MM.1S (cell line): ENCODE measurements around the gene RTN4RL1.

Experiments used
- DNase-seq: peaks from one replicate; pipeline ENCODE4 v3.0.0-alpha.2; 2015
- H2AFZ ChIP-seq: fragments of 300-600 bp; sonication (generic); 2 replicates; pipeline ENCODE4 v1.6.0; 2016; ENCODE audit warnings: antibody characterized with exemption, low read length
- H3F3A ChIP-seq: fragments of 300-600 bp; sonication (generic); 2 replicates; pipeline ENCODE4 v1.6.1; 2016; ENCODE audit warnings: mild to moderate bottlenecking, antibody characterized with exemption, low read length, moderate library complexity, mixed read lengths; ENCODE audit not compliant: insufficient read depth
- H3K27ac ChIP-seq: fragments of 300-600 bp; sonication (generic); 2 replicates; pipeline ENCODE4 v1.5.1; 2016; ENCODE audit warnings: mild to moderate bottlenecking, low read length
- H3K27me3 ChIP-seq: fragments of 300-600 bp; sonication (generic); replicated peaks from 2 replicates; pipeline ENCODE4 v1.6.0; 2016; ENCODE audit warnings: low read length; ENCODE audit not compliant: insufficient read depth
- H3K36me3 ChIP-seq: fragments of 300-600 bp; sonication (generic); replicated peaks from 2 replicates; pipeline ENCODE4 v1.6.1; 2016; ENCODE audit warnings: mild to moderate bottlenecking, low read length, mixed read lengths; ENCODE audit not compliant: insufficient read depth
- H3K4me1 ChIP-seq: fragments of 300-600 bp; sonication (generic); 2 replicates; pipeline ENCODE4 v1.6.1; 2016; ENCODE audit warnings: low read length, mixed read lengths
- H3K4me2 ChIP-seq: fragments of 300-600 bp; sonication (generic); 2 replicates; pipeline ENCODE4 v1.6.0; 2016; ENCODE audit warnings: low read depth, low read length
- H3K4me3 ChIP-seq: fragments of 300-600 bp; sonication (generic); 2 replicates; pipeline ENCODE4 v1.5.1; 2016; ENCODE audit warnings: low read length, mixed read lengths
- H3K79me2 ChIP-seq: fragments of 300-600 bp; sonication (generic); 2 replicates; pipeline ENCODE4 v1.6.1; 2016; ENCODE audit warnings: mixed run types, low read length, mixed read lengths
- H3K9ac ChIP-seq: fragments of 300-600 bp; sonication (generic); 2 replicates; pipeline ENCODE4 v1.6.1; 2016; ENCODE audit warnings: low read length, mixed read lengths
- H3K9me2 ChIP-seq: fragments of 300-600 bp; sonication (generic); replicated peaks from 2 replicates; pipeline ENCODE4 v1.6.1; 2016; ENCODE audit warnings: mild to moderate bottlenecking, low read length, mixed read lengths; ENCODE audit not compliant: insufficient read depth
- H3K9me3 ChIP-seq: fragments of 300-600 bp; sonication (generic); replicated peaks from 2 replicates; pipeline ENCODE4 v1.6.1; 2016; ENCODE audit warnings: mild to moderate bottlenecking, low read length, mixed read lengths; ENCODE audit not compliant: insufficient read depth
- H4K20me1 ChIP-seq: fragments of 300-600 bp; sonication (generic); 2 replicates; pipeline ENCODE4 v1.6.1; 2016; ENCODE audit warnings: mild to moderate bottlenecking, low read length, moderate library complexity, mixed read lengths; ENCODE audit not compliant: insufficient read depth
- EZH2 ChIP-seq: fragments of 300-600 bp; sonication (generic); optimal IDR thresholded peaks from 2 replicates; pipeline ENCODE3; 2017; ENCODE audit warnings: low read depth, mild to moderate bottlenecking, antibody characterized with exemption, low read length, mixed read lengths
- EZH2phosphoT487 ChIP-seq: fragments of 300-600 bp; sonication (generic); IDR thresholded peaks from 2 replicates; pipeline ENCODE4 v1.6.1; 2018; ENCODE audit warnings: antibody characterized with exemption, low read length
- TF ChIP-seq, protein P1 (sequence below): fragments of 300-600 bp; sonication (generic); IDR thresholded peaks from 2 replicates; pipeline ENCODE4 v1.5.1; 2016; ENCODE audit warnings: antibody characterized with exemption, low read length, mixed read lengths

The RTN4RL1 gene

GRCh38 chr17:2037155-2037554 lies 12.0 kb upstream of the RTN4RL1 start:
- Histone ChIP-seq H3K9ac (no peak overlapping the region), H4K20me1 (no peaks in the 10 kb centered on the region), H3K36me3 (no peaks in the 10 kb centered on the region), H3K4me3 (no peak overlapping the region), H3K4me2 (no peak overlapping the region), H2AFZ (no peak overlapping the region), H3K27me3 (no peaks in the 10 kb centered on the region), H3K9me2 (no peaks in the 10 kb centered on the region), H3K27ac (no peak overlapping the region), H3F3A (no peaks in the 10 kb centered on the region), H3K9me3 (no peaks in the 10 kb centered on the region), H3K79me2 (peaks cover 2% of the 10 kb centered on the region), H3K4me1 (peaks cover 4% of the 10 kb centered on the region; the same call in 1 of the 2 replicates)
- no peak for DNase-seq
- TF ChIP-seq, protein P1, sequence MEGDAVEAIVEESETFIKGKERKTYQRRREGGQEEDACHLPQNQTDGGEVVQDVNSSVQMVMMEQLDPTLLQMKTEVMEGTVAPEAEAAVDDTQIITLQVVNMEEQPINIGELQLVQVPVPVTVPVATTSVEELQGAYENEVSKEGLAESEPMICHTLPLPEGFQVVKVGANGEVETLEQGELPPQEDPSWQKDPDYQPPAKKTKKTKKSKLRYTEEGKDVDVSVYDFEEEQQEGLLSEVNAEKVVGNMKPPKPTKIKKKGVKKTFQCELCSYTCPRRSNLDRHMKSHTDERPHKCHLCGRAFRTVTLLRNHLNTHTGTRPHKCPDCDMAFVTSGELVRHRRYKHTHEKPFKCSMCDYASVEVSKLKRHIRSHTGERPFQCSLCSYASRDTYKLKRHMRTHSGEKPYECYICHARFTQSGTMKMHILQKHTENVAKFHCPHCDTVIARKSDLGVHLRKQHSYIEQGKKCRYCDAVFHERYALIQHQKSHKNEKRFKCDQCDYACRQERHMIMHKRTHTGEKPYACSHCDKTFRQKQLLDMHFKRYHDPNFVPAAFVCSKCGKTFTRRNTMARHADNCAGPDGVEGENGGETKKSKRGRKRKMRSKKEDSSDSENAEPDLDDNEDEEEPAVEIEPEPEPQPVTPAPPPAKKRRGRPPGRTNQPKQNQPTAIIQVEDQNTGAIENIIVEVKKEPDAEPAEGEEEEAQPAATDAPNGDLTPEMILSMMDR, result no peak

- Histone ChIP-seq H3K9ac (no peak overlapping the region), H3F3A (no peaks in the 10 kb centered on the region), H3K4me3 (no peak overlapping the region), H2AFZ (no peak overlapping the region), H3K27me3 (no peaks in the 10 kb centered on the region), H3K36me3 (no peaks in the 10 kb centered on the region), H3K4me2 (no peak overlapping the region), H3K9me3 (no peaks in the 10 kb centered on the region), H3K27ac (no peak overlapping the region), H3K4me1 (0 out of 2 replicates have a peak, but pooled peaks cover 4% of the 10 kb centered on the region), H3K79me2 (peaks cover 14% of the 10 kb centered on the region), H3K9me2 (no peaks in the 10 kb centered on the region), H4K20me1 (no peaks in the 10 kb centered on the region)
- TF ChIP-seq EZH2phosphoT487 (no peak), EZH2 (no peak)
- TF ChIP-seq, protein P1, result no peak
- no peak for DNase-seq
These were observed 10.7 kb upstream of the RTN4RL1 start for GRCh38 chr17:2035541-2036488.

- no peaks in the 10 kb centered on the region for H3K27me3 ChIP-seq
- no peak overlapping the region for H2AFZ ChIP-seq
- no peak overlapping the region for H3K4me3 ChIP-seq
- no peak overlapping the region for H3K4me2 ChIP-seq
- no peaks in the 10 kb centered on the region for H3K36me3 ChIP-seq
- DNase-seq, result no peak
- H3K9me3 ChIP-seq, result no peaks in the 10 kb centered on the region
- no peak overlapping the region for H3K9ac ChIP-seq
- H3K9me2 ChIP-seq, result no peaks in the 10 kb centered on the region
- H3F3A ChIP-seq, result no peaks in the 10 kb centered on the region
- 0 out of 2 replicates have a peak, but pooled peaks cover 5% of the 10 kb centered on the region for H3K4me1 ChIP-seq
- H4K20me1 ChIP-seq, result no peaks in the 10 kb centered on the region
- H3K27ac ChIP-seq, result no peak overlapping the region
- TF ChIP-seq EZH2phosphoT487 (no peak), EZH2 (no peak)
- TF ChIP-seq, protein P1, result no peak
- H3K79me2 ChIP-seq, result peaks cover 22% of the 10 kb centered on the region
These were observed 9.8 kb upstream of the RTN4RL1 start for GRCh38 chr17:2034806-2035540.
